SK-N-MC (cell line): Measurements from ENCODE around the gene ACOT9.

Source experiments
- EZH2 ChIP-seq: fragments of 200-600 bp; sonication (generic); IDR thresholded peaks from one replicate; pipeline ENCODE4 v1.6.1; 2017; ENCODE audit warnings: antibody characterized with exemption
- FOXP2 ChIP-seq: optimal IDR thresholded peaks from 2 replicates; pipeline ENCODE3; 2011; ENCODE audit warnings: mild to moderate bottlenecking, moderate library complexity; ENCODE audit not compliant: insufficient read depth; ENCODE audit errors: extremely low read length, control extremely low read depth
- POLR2AphosphoS5 ChIP-seq: IDR thresholded peaks from 2 replicates; pipeline ENCODE4 v1.6.1; 2012; ENCODE audit warnings: mild to moderate bottlenecking, low read depth, low read length, borderline replicate concordance

GRCh38 chrX:23720117-23720677 lies 22.9 kb downstream of the ACOT9 start:
- TF ChIP-seq EZH2 = no peak
- TF ChIP-seq POLR2AphosphoS5 = no peak
- no peak for TF ChIP-seq FOXP2
